GM19452 (cell line): ENCODE measurements around the gene TIAM1.

Source experiments
- ATAC-seq: cut with Tn5 transposase; IDR thresholded peaks from one replicate; pipeline ENCODE4 v1.9.1; 2021; ENCODE audit not compliant: unreplicated experiment

TIAM1 gene

GRCh38 chr21:31211836-31212235, 132.2 kb downstream of the TIAM1 start:
- no peak for ATAC-seq

GRCh38 chr21:31205412-31205811, 138.6 kb downstream of the TIAM1 start:
- ATAC-seq: no peak

GRCh38 chr21:31204801-31205200, 139.3 kb downstream of the TIAM1 start:
- ATAC-seq: no peak

GRCh38 chr21:31203431-31204054, 140.5 kb downstream of the TIAM1 start:
- ATAC-seq: no peak

GRCh38 chr21:31201548-31201947, 142.5 kb downstream of the TIAM1 start:
- no peak for ATAC-seq

- no peak for ATAC-seq
Measured at GRCh38 chr21:31201144-31201543, 142.9 kb downstream of the TIAM1 start.

GRCh38 chr21:31198575-31198974, 145.5 kb downstream of the TIAM1 start:
- no peak for ATAC-seq

- no peak for ATAC-seq
Measured at GRCh38 chr21:31196724-31197123, 147.3 kb downstream of the TIAM1 start.

GRCh38 chr21:31195334-31196015, 148.6 kb downstream of the TIAM1 start:
- no peak for ATAC-seq

- no peak for ATAC-seq
Measured at GRCh38 chr21:31194510-31195293, 149.4 kb downstream of the TIAM1 start.

GRCh38 chr21:31193761-31194160, 150.3 kb downstream of the TIAM1 start:
- no peak for ATAC-seq

- no peak for ATAC-seq
Measured at GRCh38 chr21:31191553-31191952, 152.5 kb downstream of the TIAM1 start.

- no peak for ATAC-seq
Measured at GRCh38 chr21:31190516-31190915, 153.5 kb downstream of the TIAM1 start.

GRCh38 chr21:31187499-31187898, 156.6 kb downstream of the TIAM1 start:
- no peak for ATAC-seq

GRCh38 chr21:31186916-31187315, 157.1 kb downstream of the TIAM1 start:
- no peak for ATAC-seq

- no peak for ATAC-seq
Measured at GRCh38 chr21:31185663-31186062, 158.4 kb downstream of the TIAM1 start.

- ATAC-seq: no peak
Measured at GRCh38 chr21:31184876-31185275, 159.2 kb downstream of the TIAM1 start.

- ATAC-seq: no peak
Measured at GRCh38 chr21:31184459-31184858, 159.6 kb downstream of the TIAM1 start.

GRCh38 chr21:31182231-31183140, 161.6 kb downstream of the TIAM1 start:
- ATAC-seq: no peak

GRCh38 chr21:31181082-31181750, 162.8 kb downstream of the TIAM1 start:
- ATAC-seq: no peak
